BLaER1 (cell line): ENCODE measurements around the gene CXCL6.

Experiments
- H3K27ac ChIP-seq: shearing (Covaris generic); formaldehyde crosslinking; 2 replicates; pipeline ENCODE4 v1.8.1; 2022
- H3K27me3 ChIP-seq: shearing (Covaris generic); formaldehyde crosslinking; 2 replicates; pipeline ENCODE4 v1.8.1; 2022
- H3K36me3 ChIP-seq: shearing (Covaris generic); formaldehyde crosslinking; 2 replicates; pipeline ENCODE4 v1.8.1; 2022
- H3K4me1 ChIP-seq: shearing (Covaris generic); formaldehyde crosslinking; 2 replicates; pipeline ENCODE4 v1.8.1; 2022
- H3K4me2 ChIP-seq: shearing (Covaris generic); formaldehyde crosslinking; 2 replicates; pipeline ENCODE4 v1.8.1; 2022
- H3K4me3 ChIP-seq: shearing (Covaris generic); formaldehyde crosslinking; 2 replicates; pipeline ENCODE4 v1.8.1; 2022
- H3K9ac ChIP-seq: shearing (Covaris generic); formaldehyde crosslinking; 2 replicates; pipeline ENCODE4 v1.8.1; 2022
- H3K9me3 ChIP-seq: shearing (Covaris generic); formaldehyde crosslinking; 2 replicates; pipeline ENCODE4 v1.8.1; 2022
- H4K20me1 ChIP-seq: shearing (Covaris generic); formaldehyde crosslinking; 2 replicates; pipeline ENCODE4 v1.8.1; 2022
- Cebpa-rat ChIP-seq: shearing (Covaris generic); IDR thresholded peaks from 2 replicates; pipeline ENCODE4 v1.8.1; 2022

Gene CXCL6

DNA sequence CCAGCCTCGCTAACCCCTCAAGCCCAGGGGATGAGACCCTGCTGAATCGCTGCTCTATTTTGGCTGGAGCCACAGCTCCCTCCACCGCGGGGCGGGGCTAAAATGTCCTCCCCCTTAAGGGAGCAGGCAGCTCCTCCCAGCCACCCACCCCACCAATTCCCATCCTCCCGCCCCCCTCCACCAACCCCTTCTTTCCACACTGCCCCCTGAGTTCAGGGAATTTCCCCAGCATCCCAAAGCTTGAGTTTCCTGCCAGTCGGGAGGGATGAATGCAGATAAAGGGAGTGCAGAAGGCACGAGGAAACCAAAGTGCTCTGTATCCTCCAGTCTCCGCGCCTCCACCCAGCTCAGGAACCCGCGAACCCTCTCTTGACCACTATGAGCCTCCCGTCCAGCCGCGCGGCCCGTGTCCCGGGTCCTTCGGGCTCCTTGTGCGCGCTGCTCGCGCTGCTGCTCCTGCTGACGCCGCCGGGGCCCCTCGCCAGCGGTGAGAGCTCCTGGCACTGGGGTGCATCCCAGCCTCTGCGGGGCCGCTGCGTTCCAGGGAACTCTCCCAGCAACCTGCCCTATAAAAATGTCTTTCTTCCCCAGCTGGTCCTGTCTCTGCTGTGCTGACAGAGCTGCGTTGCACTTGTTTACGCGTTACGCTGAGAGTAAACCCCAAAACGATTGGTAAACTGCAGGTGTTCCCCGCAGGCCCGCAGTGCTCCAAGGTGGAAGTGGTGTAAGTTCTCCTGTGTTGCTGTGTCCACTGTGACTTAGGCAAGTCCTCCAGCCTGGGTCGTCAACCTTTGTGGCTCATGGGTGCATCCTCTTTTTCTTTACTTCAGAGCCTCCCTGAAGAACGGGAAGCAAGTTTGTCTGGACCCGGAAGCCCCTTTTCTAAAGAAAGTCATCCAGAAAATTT is at the start of gene CXCL6:
CXCL6 (plus strand) TSS at position 306 of the 907 bp plus-strand sequence; CDS start at position 379, 73 bp downstream.
- H3K27me3 ChIP-seq = no peaks in the 10 kb centered on the region
- H3K4me3 ChIP-seq = no peak within 1 kb of the TSS
- no peak within 1 kb of the TSS for H3K9ac ChIP-seq
- 0 out of 2 replicates have a peak, but pooled peaks cover 3% of the 10 kb centered on the region for H3K9me3 ChIP-seq
- no peaks in the 10 kb centered on the region for H3K4me1 ChIP-seq
- H3K4me2 ChIP-seq = no peak within 1 kb of the TSS
- no peak within 1 kb of the TSS for H3K27ac ChIP-seq
- H3K36me3 ChIP-seq = no peaks in the 10 kb centered on the region
- no peak for TF ChIP-seq Cebpa-rat
- no peaks in the 10 kb centered on the region for H4K20me1 ChIP-seq

- no peak for TF ChIP-seq Cebpa-rat
These were observed 48.1 kb upstream of the CXCL6 start for GRCh38 chr4:73788411-73788810.

DNA sequence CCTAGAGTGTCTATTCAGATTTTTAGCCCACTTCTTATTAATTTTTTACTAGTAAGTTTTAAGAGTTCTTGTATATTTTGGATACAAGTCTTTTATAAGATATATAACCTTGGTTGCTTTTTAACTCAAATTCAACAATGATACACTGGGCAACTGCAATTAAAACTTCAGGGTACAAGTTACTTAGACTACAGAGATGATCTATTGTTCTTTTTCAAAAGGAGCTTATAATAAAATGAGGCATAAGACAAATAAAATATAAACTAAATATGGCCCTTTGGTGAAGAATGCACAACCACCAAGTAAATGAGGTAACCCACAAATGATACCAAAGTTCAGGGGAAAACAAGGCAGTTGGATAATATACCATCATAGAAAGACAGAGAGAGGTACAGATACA is 37.6 kb upstream of the CXCL6 start:
- Histone ChIP-seq H3K27ac (no peak overlapping the region), H3K27me3 (no peaks in the 10 kb centered on the region), H4K20me1 (no peaks in the 10 kb centered on the region), H3K9ac (no peak overlapping the region), H3K4me1 (no peaks in the 10 kb centered on the region), H3K4me3 (no peak overlapping the region), H3K4me2 (no peak overlapping the region), H3K36me3 (no peaks in the 10 kb centered on the region), H3K9me3 (no peaks in the 10 kb centered on the region)
- no peak for TF ChIP-seq Cebpa-rat

More at GRCh38 chr4:73788411-73788810, 48.1 kb upstream of the CXCL6 start:
- H3K9ac ChIP-seq = no peak overlapping the region
- no peaks in the 10 kb centered on the region for H3K9me3 ChIP-seq
- H4K20me1 ChIP-seq = no peaks in the 10 kb centered on the region
- H3K4me3 ChIP-seq = no peak overlapping the region
- no peak overlapping the region for H3K4me2 ChIP-seq
- H3K4me1 ChIP-seq = no peaks in the 10 kb centered on the region
- H3K36me3 ChIP-seq = no peaks in the 10 kb centered on the region
- no peaks in the 10 kb centered on the region for H3K27me3 ChIP-seq
- H3K27ac ChIP-seq = no peak overlapping the region

DNA sequence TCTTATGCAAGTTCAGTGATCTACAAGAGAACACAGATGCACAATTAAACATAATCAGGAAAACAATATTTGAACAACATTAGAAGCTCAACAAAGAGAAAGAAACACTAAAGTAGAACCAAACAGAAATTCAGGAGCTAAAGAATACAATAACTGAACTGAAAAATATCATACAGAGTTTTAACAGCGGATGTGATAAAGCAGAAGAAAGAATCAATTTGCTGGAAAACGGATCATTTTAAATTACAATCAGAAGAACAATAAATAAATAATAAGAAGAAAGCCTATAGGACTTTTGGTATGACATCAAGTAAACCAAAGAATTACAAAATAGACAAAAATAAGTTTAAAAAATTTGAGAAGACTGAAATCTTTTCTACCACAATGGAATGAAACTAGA is 36.3 kb upstream of the CXCL6 start:
- no peak for TF ChIP-seq Cebpa-rat
- H3K4me2 ChIP-seq = no peak overlapping the region
- no peaks in the 10 kb centered on the region for H3K4me1 ChIP-seq
- no peaks in the 10 kb centered on the region for H3K27me3 ChIP-seq
- no peak overlapping the region for H3K4me3 ChIP-seq
- H4K20me1 ChIP-seq = no peaks in the 10 kb centered on the region
- no peaks in the 10 kb centered on the region for H3K9me3 ChIP-seq
- no peaks in the 10 kb centered on the region for H3K36me3 ChIP-seq
- no peak overlapping the region for H3K9ac ChIP-seq
- no peak overlapping the region for H3K27ac ChIP-seq

GRCh38 chr4:73801692-73802091 is 34.8 kb upstream of the CXCL6 start:
- no peak for TF ChIP-seq Cebpa-rat
- Histone ChIP-seq H3K4me3 (no peak overlapping the region), H4K20me1 (no peaks in the 10 kb centered on the region), H3K27me3 (no peaks in the 10 kb centered on the region), H3K9me3 (no peaks in the 10 kb centered on the region), H3K27ac (no peak overlapping the region), H3K36me3 (no peaks in the 10 kb centered on the region), H3K4me2 (no peak overlapping the region), H3K4me1 (no peaks in the 10 kb centered on the region), H3K9ac (no peak overlapping the region)

- H3K4me3 ChIP-seq = no peak overlapping the region
- no peaks in the 10 kb centered on the region for H3K36me3 ChIP-seq
- no peak overlapping the region for H3K9ac ChIP-seq
- H3K27me3 ChIP-seq = no peaks in the 10 kb centered on the region
- no peaks in the 10 kb centered on the region for H3K4me1 ChIP-seq
- H3K27ac ChIP-seq = no peak overlapping the region
- no peak overlapping the region for H3K4me2 ChIP-seq
- no peaks in the 10 kb centered on the region for H3K9me3 ChIP-seq
- no peak for TF ChIP-seq Cebpa-rat
- H4K20me1 ChIP-seq = no peaks in the 10 kb centered on the region
These were observed 33.3 kb upstream of the CXCL6 start for GRCh38 chr4:73803213-73803612.

- H3K27me3 ChIP-seq = no peaks in the 10 kb centered on the region
- no peak overlapping the region for H3K9ac ChIP-seq
- H3K4me1 ChIP-seq = peaks cover 4% of the 10 kb centered on the region; the same call in 1 of the 2 replicates
- no peaks in the 10 kb centered on the region for H3K9me3 ChIP-seq
- no peak overlapping the region for H3K4me3 ChIP-seq
- TF ChIP-seq Cebpa-rat = no peak
- H4K20me1 ChIP-seq = no peaks in the 10 kb centered on the region
- H3K36me3 ChIP-seq = no peaks in the 10 kb centered on the region
- no peak overlapping the region for H3K4me2 ChIP-seq
- no peak overlapping the region for H3K27ac ChIP-seq
These were observed 26.3 kb upstream of the CXCL6 start for GRCh38 chr4:73810191-73810590.

- TF ChIP-seq Cebpa-rat = no peak
- H3K27ac ChIP-seq = no peak overlapping the region
- H3K4me3 ChIP-seq = no peak overlapping the region
- H3K4me2 ChIP-seq = no peak overlapping the region
- H3K9ac ChIP-seq = no peak overlapping the region
- H3K36me3 ChIP-seq = no peaks in the 10 kb centered on the region
- H3K4me1 ChIP-seq = peaks cover 6% of the 10 kb centered on the region; the same call in 1 of the 2 replicates
- H3K27me3 ChIP-seq = no peaks in the 10 kb centered on the region
- H3K9me3 ChIP-seq = no peaks in the 10 kb centered on the region
- no peaks in the 10 kb centered on the region for H4K20me1 ChIP-seq
These were observed 24.6 kb upstream of the CXCL6 start for GRCh38 chr4:73811841-73812240.

DNA sequence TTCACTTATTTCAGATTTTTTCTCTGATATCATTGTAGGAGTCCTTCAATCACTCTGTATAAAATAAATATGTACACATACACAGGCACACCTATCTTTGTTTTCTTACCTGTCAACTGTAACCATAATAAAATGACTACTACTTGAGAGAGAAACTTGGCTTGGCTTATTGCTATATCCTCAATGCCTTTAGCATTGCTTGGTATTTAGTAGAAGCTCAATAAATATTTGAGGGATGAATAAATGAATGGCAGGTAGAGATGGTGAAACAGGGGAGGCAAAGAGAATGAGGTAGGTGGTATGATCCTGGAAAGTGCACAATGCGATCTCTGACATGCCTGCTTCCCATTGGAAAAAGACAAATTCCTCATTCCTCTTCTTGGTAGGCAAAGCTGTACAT is 21.8 kb upstream of the CXCL6 start:
- no peak for TF ChIP-seq Cebpa-rat
- Histone ChIP-seq H3K9ac (no peak overlapping the region), H3K27me3 (no peaks in the 10 kb centered on the region), H3K9me3 (no peaks in the 10 kb centered on the region), H3K4me3 (no peak overlapping the region), H3K36me3 (no peaks in the 10 kb centered on the region), H3K27ac (no peak overlapping the region), H3K4me1 (peaks cover 6% of the 10 kb centered on the region; the same call in 1 of the 2 replicates), H3K4me2 (no peak overlapping the region), H4K20me1 (no peaks in the 10 kb centered on the region)

DNA sequence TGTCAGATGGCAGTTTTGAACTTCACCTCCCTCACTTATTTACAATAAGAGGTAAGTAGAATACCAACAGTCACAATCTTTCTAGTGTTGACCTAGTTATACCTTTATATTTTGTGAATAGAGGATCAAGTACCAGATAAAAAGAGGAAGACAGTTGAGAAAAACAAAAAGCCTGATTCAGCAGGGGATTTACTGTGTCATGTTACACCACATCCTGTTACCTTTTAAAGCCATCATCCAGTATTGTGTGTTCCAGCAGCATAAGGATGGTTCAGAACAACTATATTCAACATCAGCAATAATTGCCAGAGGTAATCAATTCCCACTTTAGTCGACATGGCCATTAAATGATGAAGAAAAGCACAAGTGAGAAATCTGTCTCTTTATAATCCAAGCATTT is 21.3 kb upstream of the CXCL6 start:
- no peak for TF ChIP-seq Cebpa-rat
- no peaks in the 10 kb centered on the region for H3K27me3 ChIP-seq
- no peak overlapping the region for H3K4me3 ChIP-seq
- H3K27ac ChIP-seq = no peak overlapping the region
- H3K4me2 ChIP-seq = no peak overlapping the region
- H3K9me3 ChIP-seq = no peaks in the 10 kb centered on the region
- H3K4me1 ChIP-seq = peaks cover 6% of the 10 kb centered on the region; the same call in 1 of the 2 replicates
- no peak overlapping the region for H3K9ac ChIP-seq
- no peaks in the 10 kb centered on the region for H4K20me1 ChIP-seq
- H3K36me3 ChIP-seq = no peaks in the 10 kb centered on the region
